H1 (cell line): ENCODE measurements around the gene CENPM. TPM values are rescaled to one million over a fixed set of nuclear protein-coding genes. Genes with fewer than 3 reads are reported as not detected.

ENCODE experiments used
- CTCF ChIA-PET: fragments of 300-600 bp; sonication (Branson Sonifier 250); formaldehyde crosslinking; loops from one replicate; lab custom pipeline; 2021; ENCODE audit not compliant: partially characterized antibody; lab: Charles Lee
- POLR2A ChIA-PET: fragments of 300-600 bp; sonication (Branson Sonifier 250); formaldehyde crosslinking; loops from one replicate; lab custom pipeline; 2021; ENCODE audit warnings: inconsistent platforms; ENCODE audit not compliant: partially characterized antibody; lab: Charles Lee
- DNase-seq, 2 experiments: peaks; one replicate each; pipeline versions ENCODE4 v3.0.0 to v3.0.0-alpha.2; 2010 to 2022; ENCODE audit warnings: low spot score in 2 of 2, low read depth in 1 of 2, mixed read lengths in 1 of 2
- FAIRE-seq: peaks from 2 replicates; lab custom pipeline; 2011; peaks lifted over from hg19 to GRCh38; lab: Jason Lieb, UNC
- H2AFZ ChIP-seq: 2 replicates; pipeline ENCODE4 v1.8.1; 2012; ENCODE audit warnings: low read length, inconsistent platforms
- H2AK5ac ChIP-seq: 2 replicates; pipeline ENCODE4 v1.6.1; 2013; ENCODE audit warnings: low read depth, low read length
- H2BK120ac ChIP-seq: replicated peaks from 2 replicates; pipeline ENCODE3; 2013; ENCODE audit warnings: low read depth, low read length, inconsistent platforms
- H2BK12ac ChIP-seq: 2 replicates; pipeline ENCODE4 v1.6.1; 2013; ENCODE audit warnings: low read depth, low read length
- H2BK15ac ChIP-seq: 2 replicates; pipeline ENCODE4 v1.6.1; 2013; ENCODE audit warnings: low read length
- H2BK20ac ChIP-seq: 2 replicates; pipeline ENCODE4 v1.6.1; 2013; ENCODE audit warnings: low read length
- H2BK5ac ChIP-seq: 2 replicates; pipeline ENCODE4 v1.6.1; 2013; ENCODE audit warnings: low read depth, low read length
- H3K14ac ChIP-seq: 2 replicates; pipeline ENCODE4 v1.6.1; 2013; ENCODE audit warnings: inconsistent platforms; ENCODE audit not compliant: insufficient read length
- H3K18ac ChIP-seq: 2 replicates; pipeline ENCODE4 v1.6.1; 2013; ENCODE audit warnings: low read length; ENCODE audit errors: extremely low read depth
- H3K23ac ChIP-seq: 2 replicates; pipeline ENCODE4 v1.6.1; 2013; ENCODE audit warnings: inconsistent platforms; ENCODE audit not compliant: insufficient read length
- H3K23me2 ChIP-seq: 2 replicates; pipeline ENCODE4 v1.6.1; 2013; ENCODE audit warnings: low read depth, low read length
- H3K27ac ChIP-seq: 2 replicates; pipeline ENCODE4 v1.6.1; 2011; ENCODE audit warnings: low read depth, low read length, inconsistent platforms
- H3K27me3 ChIP-seq, 4 experiments: replicated peaks in 1 of 4; 1 replicate in 1 of 4; 2 replicates in 3 of 4; pipeline versions ENCODE4 v1.6.1 to v1.8.1; 2011 to 2013; ENCODE audit warnings: low read length in 3 of 4, mild to moderate bottlenecking in 3 of 4, inconsistent platforms in 2 of 4, mixed read lengths in 2 of 4, moderate library complexity in 1 of 4; ENCODE audit not compliant: control insufficient read depth in 3 of 4, insufficient read depth in 3 of 4; ENCODE audit errors: extremely low read depth in 1 of 4
- H3K36me3 ChIP-seq, 4 experiments: 2 replicates each; pipeline versions ENCODE4 v1.6.1 to v1.8.1; 2011 to 2013; ENCODE audit warnings: mild to moderate bottlenecking in 4 of 4, low read length in 3 of 4, moderate library complexity in 2 of 4, control low read depth in 1 of 4, inconsistent platforms in 1 of 4; ENCODE audit not compliant: insufficient read depth in 4 of 4, control insufficient read depth in 2 of 4
- H3K4ac ChIP-seq: replicated peaks from 2 replicates; pipeline ENCODE3; 2013; ENCODE audit warnings: low read length, low read depth, mixed read lengths, inconsistent platforms; ENCODE audit not compliant: insufficient read length
- H3K4me1 ChIP-seq, 4 experiments: replicated peaks in 1 of 4; 1 replicate in 1 of 4; 2 replicates in 3 of 4; pipeline versions ENCODE4 v1.6.1 to v1.8.1; 2011 to 2013; ENCODE audit warnings: low read length in 3 of 4, inconsistent platforms in 2 of 4, mixed read lengths in 1 of 4; ENCODE audit not compliant: insufficient read depth in 4 of 4, control insufficient read depth in 3 of 4
- H3K4me2 ChIP-seq, 2 experiments: 2 replicates each; pipeline versions ENCODE4 v1.6.1 to v1.8.1; 2011 to 2013; ENCODE audit warnings: low read depth in 2 of 2, low read length in 2 of 2, control low read depth in 1 of 2, inconsistent platforms in 1 of 2, mild to moderate bottlenecking in 1 of 2; ENCODE audit not compliant: insufficient read depth in 1 of 2
- H3K4me3 ChIP-seq, 4 experiments: fragments of 200-600, 300-600 bp in 1 of 4; sonication (generic), shearing (Covaris generic), sonication (Bioruptor Twin) in 1 of 4; 2 replicates each; pipeline versions ENCODE4 v1.5.1 to v1.8.1; 2011 to 2016; ENCODE audit warnings: low read length in 4 of 4, low read depth in 3 of 4, control low read depth in 2 of 4, inconsistent platforms in 2 of 4, mild to moderate bottlenecking in 2 of 4, mixed read lengths in 1 of 4, moderate library complexity in 1 of 4; ENCODE audit not compliant: insufficient read depth in 2 of 4; ENCODE audit errors: extremely low read depth in 1 of 4
- H3K56ac ChIP-seq: replicated peaks from 2 replicates; pipeline ENCODE3; 2013; ENCODE audit warnings: low read depth, mild to moderate bottlenecking, mixed read lengths, low read length, inconsistent platforms; ENCODE audit not compliant: insufficient read length
- H3K79me1 ChIP-seq: 2 replicates; pipeline ENCODE4 v1.6.1; 2013; ENCODE audit warnings: low read depth, low read length, control low read depth
- H3K79me2 ChIP-seq, 2 experiments: 2 replicates each; pipeline versions ENCODE4 v1.6.1 to v1.8.1; 2012 to 2013; ENCODE audit warnings: low read length in 2 of 2, mild to moderate bottlenecking in 2 of 2, inconsistent platforms in 1 of 2; ENCODE audit not compliant: insufficient read depth in 2 of 2, control insufficient read depth in 1 of 2
- H3K9ac ChIP-seq, 4 experiments: replicated peaks in 1 of 4; 1 replicate in 1 of 4; 2 replicates in 3 of 4; pipeline versions ENCODE4 v1.6.1 to v1.8.1; 2011 to 2013; ENCODE audit warnings: low read depth in 3 of 4, low read length in 3 of 4, control low read depth in 2 of 4, mild to moderate bottlenecking in 2 of 4, moderate library complexity in 2 of 4, inconsistent platforms in 1 of 4; ENCODE audit errors: extremely low read depth in 1 of 4
- H3K9me3 ChIP-seq, 2 experiments: 2 replicates each; pipeline versions ENCODE4 v1.6.1 to v1.8.1; 2012 to 2013; ENCODE audit warnings: mild to moderate bottlenecking in 2 of 2, moderate library complexity in 2 of 2, control low read depth in 1 of 2, inconsistent platforms in 1 of 2, low read depth in 1 of 2, low read length in 1 of 2, mixed read lengths in 1 of 2; ENCODE audit not compliant: insufficient read depth in 2 of 2
- H4K20me1 ChIP-seq, 2 experiments: replicated peaks in 1 of 2; 2 replicates each; pipeline versions ENCODE3 to v1.8.1; 2011 to 2013; ENCODE audit warnings: inconsistent platforms in 2 of 2, low read length in 2 of 2, mild to moderate bottlenecking in 1 of 2; ENCODE audit not compliant: insufficient read depth in 2 of 2, control insufficient read depth in 1 of 2
- H4K5ac ChIP-seq: 2 replicates; pipeline ENCODE4 v1.6.1; 2013; ENCODE audit warnings: low read length, low read depth, mixed read lengths, inconsistent platforms; ENCODE audit not compliant: insufficient read length
- H4K8ac ChIP-seq: 2 replicates; pipeline ENCODE4 v1.8.0; 2013; ENCODE audit warnings: mild to moderate bottlenecking, moderate library complexity, low read length, inconsistent platforms; ENCODE audit not compliant: insufficient read depth; ENCODE audit errors: extremely low read depth
- H4K91ac ChIP-seq: replicated peaks from 2 replicates; pipeline ENCODE3; 2013; ENCODE audit warnings: low read length, mixed read lengths, inconsistent platforms; ENCODE audit not compliant: insufficient read length
- BACH1 ChIP-seq: IDR thresholded peaks from 2 replicates; pipeline ENCODE4 v1.6.1; 2012; ENCODE audit warnings: low read length, improper control_type of control experiment
- CBX8 ChIP-seq: fragments of 300-800, 300-1000 bp; sonication (generic); IDR thresholded peaks from 2 replicates; pipeline ENCODE4 v1.7.1; 2016; ENCODE audit warnings: low read depth, low read length, borderline replicate concordance
- HDAC2 ChIP-seq, 2 experiments: fragments of 300-600 bp in 1 of 2; sonication (generic) in 1 of 2; IDR thresholded peaks; 2 replicates each; pipeline ENCODE4 v1.6.1; 2011 to 2012; ENCODE audit warnings: low read depth in 2 of 2, low read length in 2 of 2, mild to moderate bottlenecking in 2 of 2, moderate library complexity in 2 of 2, borderline replicate concordance in 1 of 2, inconsistent platforms in 1 of 2
- NANOG ChIP-seq: IDR thresholded peaks from 2 replicates; pipeline ENCODE4 v1.6.1; 2011; ENCODE audit warnings: low read length, low read depth, mild to moderate bottlenecking, inconsistent platforms; ENCODE audit not compliant: insufficient read depth, poor library complexity, severe bottlenecking
- PHF8 ChIP-seq: fragments of 200-600 bp; sonication (generic); conservative IDR thresholded peaks from 2 replicates; pipeline ENCODE4 v1.7.1; 2012; ENCODE audit warnings: low read depth, mild to moderate bottlenecking, inconsistent platforms, low read length, moderate library complexity
- RBBP5 ChIP-seq: IDR thresholded peaks from 2 replicates; pipeline ENCODE4 v1.7.1; 2012; ENCODE audit warnings: low read depth, mild to moderate bottlenecking, inconsistent platforms, low read length, moderate library complexity, borderline replicate concordance
- SP1 ChIP-seq: IDR thresholded peaks from 2 replicates; pipeline ENCODE4 v1.6.1; 2011; ENCODE audit warnings: low read depth, low read length
- SP2 ChIP-seq: IDR thresholded peaks from 2 replicates; pipeline ENCODE4 v1.6.1; 2012; ENCODE audit warnings: mild to moderate bottlenecking, low read length, inconsistent platforms
- YY1 ChIP-seq: IDR thresholded peaks from 2 replicates; pipeline ENCODE4 v1.6.1; 2011; ENCODE audit warnings: low read depth, mild to moderate bottlenecking, low read length
- WGBS, 2 experiments: shearing (Covaris generic) in 1 of 2; methylation state at CpG; one replicate each; pipeline versions ENCODE4 v1.1.6 to v1.1.7; 2013 to 2015; ENCODE audit warnings: low lambda C conversion rate in 2 of 2, mixed read lengths in 2 of 2, inconsistent platforms in 1 of 2, low coverage in 1 of 2, missing lambda C conversion rate in 1 of 2; ENCODE audit not compliant: insufficient replicate concordance in 2 of 2, insufficient coverage in 1 of 2, insufficient read length in 1 of 2; ENCODE audit errors: extremely low coverage in 1 of 2, missing lambda C conversion rate in 1 of 2; 5-methylcytosine and 5-hydroxymethylcytosine counted together
- polyA plus RNA-seq, 7 experiments: library from polyadenylated mRNA; depleted of rRNA in 3 of 7; stranded (reverse) in 5 of 7; unstranded in 2 of 7; fragments of >200 nt in 5 of 7; fragments of 200-250 nt in 2 of 7; gene quantifications; 1 replicate in 5 of 7; 2 replicates in 1 of 7; 4 replicates in 1 of 7; pipeline versions ENCODE4 v1.2.1 to v1.2.3, GENCODE V29; 2011 to 2013; ENCODE audit warnings: missing spikeins in 2 of 7, mixed read lengths in 2 of 7
- total RNA-seq: library from RNA; stranded (reverse); fragmentation: NEBNext Ultra II Directional; extraction: Animal tissue kit (Norgen Biotek cat#: 25700); gene quantifications from 2 replicates; pipeline ENCODE4 v1.2.1, GENCODE V29; 2021
- TF ChIP-seq, protein P1 (sequence below): IDR thresholded peaks from 2 replicates; pipeline ENCODE4 v1.6.1; 2012; ENCODE audit warnings: inconsistent platforms
- TF ChIP-seq, protein P2 (sequence below): IDR thresholded peaks from 2 replicates; pipeline ENCODE4 v1.6.1; 2011; ENCODE audit warnings: low read depth, mild to moderate bottlenecking, low read length; ENCODE audit not compliant: insufficient read depth

CENPM gene
- total and polyA plus RNA-seq, 2 of the 8 experiments (the other 6 are each of a cell fraction or from before 2014, with no cell fraction given): 32.0 to 80.4 TPM

DNA sequence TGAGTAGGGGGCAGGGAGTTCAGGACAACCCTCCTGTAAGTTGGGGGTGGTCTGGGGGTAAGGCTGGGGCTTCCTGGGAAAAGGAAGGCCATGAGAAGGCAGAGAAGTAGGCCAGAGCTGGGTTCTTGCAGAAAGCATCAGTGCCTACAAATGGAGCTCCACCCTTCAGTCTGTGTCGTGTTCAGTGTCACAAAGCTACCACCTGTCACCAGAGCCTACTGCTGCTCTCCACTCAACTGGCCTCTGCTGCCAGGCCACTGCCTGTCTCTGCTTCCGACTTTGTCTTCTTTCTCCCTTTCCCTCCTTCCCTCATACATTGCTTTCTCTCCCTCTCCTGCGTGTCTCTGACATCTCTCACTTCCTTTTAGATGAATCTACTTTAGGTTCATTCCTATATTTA, 48.3 kb upstream of the CENPM start:
- peaks cover 6 to 39% (median 28%) of the 10 kb centered on the region in 4 experiments; a peak in 7 of 8 replicates for H3K36me3 ChIP-seq

More for the DNA sequence above, 48.3 kb upstream of the CENPM start:
- Histone ChIP-seq H3K18ac (no peak overlapping the region), H2BK12ac (no peak overlapping the region), H3K4me3 (no peak overlapping the region), H3K9ac (no peak overlapping the region), H2AFZ (no peak overlapping the region), H3K27me3 (no peaks in the 10 kb centered on the region), H3K4me2 (no peak overlapping the region), H4K8ac (no peak overlapping the region), H3K23ac (no peak overlapping the region), H3K27ac (no peak overlapping the region), H2BK15ac (no peak overlapping the region), H3K4me1 (0 out of 7 replicates have a peak, but pooled peaks cover 0 to 2% (median 0%) of the 10 kb centered on the region in 4 experiments), H4K20me1 (no peaks in the 10 kb centered on the region), H3K14ac (no peak overlapping the region), H2BK120ac (no peak overlapping the region), H2AK5ac (no peak overlapping the region), H3K9me3 (peaks cover 0 to 4% of the 10 kb centered on the region in 2 experiments; a peak in 1 of 4 replicates), H4K91ac (no peak overlapping the region), H2BK20ac (no peak overlapping the region), H4K5ac (no peak overlapping the region), H3K79me1 (no peaks in the 10 kb centered on the region), H3K4ac (no peak overlapping the region), H3K79me2 (no peaks in the 10 kb centered on the region), H2BK5ac (no peak overlapping the region), H3K56ac (no peak overlapping the region), H3K23me2 (no peaks in the 10 kb centered on the region)
- WGBS, 2 experiments: 90% methylated on average over 3 of the region's 3 CpGs; no CpG with 5 or more reads in 1 of the 2 experiments
- CTCF ChIA-PET: interaction anchor here (0.8 to 1.5 kb wide), 4 partner anchors 21 to 118 kb away, joined by 3 to 4 read pairs (median 4); no protein-coding TSS in a partner anchor
- FAIRE-seq (no peak), DNase-seq (no peak)
- POLR2A ChIA-PET: interaction anchor here (1.0 to 1.3 kb wide), 2 partner anchors 18 to 74 kb away, joined by 3 read pairs; no protein-coding TSS in a partner anchor
- TF ChIP-seq, protein P1, sequence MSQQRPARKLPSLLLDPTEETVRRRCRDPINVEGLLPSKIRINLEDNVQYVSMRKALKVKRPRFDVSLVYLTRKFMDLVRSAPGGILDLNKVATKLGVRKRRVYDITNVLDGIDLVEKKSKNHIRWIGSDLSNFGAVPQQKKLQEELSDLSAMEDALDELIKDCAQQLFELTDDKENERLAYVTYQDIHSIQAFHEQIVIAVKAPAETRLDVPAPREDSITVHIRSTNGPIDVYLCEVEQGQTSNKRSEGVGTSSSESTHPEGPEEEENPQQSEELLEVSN: no peak
- TF ChIP-seq NANOG: no peak
- no peak for TF ChIP-seq RBBP5
- no peak for TF ChIP-seq SP2
- no peak for TF ChIP-seq HDAC2 (IDR thresholded peaks at IDR 0.05; ENCODE audit: borderline replicate concordance in 1 of 2, low read depth in 2 of 2, low read length in 2 of 2)
- TF ChIP-seq, protein P2, sequence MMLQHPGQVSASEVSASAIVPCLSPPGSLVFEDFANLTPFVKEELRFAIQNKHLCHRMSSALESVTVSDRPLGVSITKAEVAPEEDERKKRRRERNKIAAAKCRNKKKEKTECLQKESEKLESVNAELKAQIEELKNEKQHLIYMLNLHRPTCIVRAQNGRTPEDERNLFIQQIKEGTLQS: no peak
- no peak for TF ChIP-seq YY1
- no peak for TF ChIP-seq PHF8
- no peak for TF ChIP-seq SP1
- TF ChIP-seq BACH1: no peak
- no peak for TF ChIP-seq CBX8
